ENCODE measurements around the gene MDM2. TPM values are rescaled to one million over a fixed set of nuclear protein-coding genes. Genes with fewer than 3 reads are reported as not detected.
"Not testable (repeated sequence)": the region's sequence is repeated elsewhere in the genome, so short reads cannot be mapped to it uniquely, and the experiment has no call there.

Gene MDM2
- total RNA-seq, 1 donor from 2014 or later = 75.9 TPM

- Histone ChIP-seq H3K4me3 (no peak overlapping the region), H3K27ac (no peak overlapping the region), H3K4me1 (peaks cover 53% of the 10 kb centered on the region), H3K36me3 (peaks cover 3 to 68% of the 10 kb centered on the region in 2 donors), H3K9me3 (no peaks in the 10 kb centered on the region), H3K27me3 (no peaks in the 10 kb centered on the region)
- intact Hi-C loops (cut with DNase I) = no loop called here
- DNase-seq (ENCODE audit: extremely low spot score in 2 of 2) = no peak
- no peak for TF ChIP-seq POLR2A (IDR thresholded peaks at IDR 0.05)
- no peak for TF ChIP-seq POLR2AphosphoS5 (IDR thresholded peaks at IDR 0.05; ENCODE audit: insufficient read depth in 1 of 2, low read depth in 1 of 2)
- no peak for TF ChIP-seq CTCF (IDR thresholded peaks at IDR 0.05)
These were observed 8.2 kb downstream of the MDM2 start for GRCh38 chr12:68815928-68816800.

- H3K27ac ChIP-seq; H3K9me3 ChIP-seq; DNase-seq (ENCODE audit: extremely low spot score in 2 of 2); intact Hi-C loops (cut with DNase I); H3K4me3 ChIP-seq; H3K27me3 ChIP-seq: not testable (repeated sequence)
- H3K4me1 ChIP-seq = peaks cover 34% of the 10 kb centered on the region
- peaks cover 7 to 76% of the 10 kb centered on the region in 2 donors for H3K36me3 ChIP-seq
These were observed 11.5 kb downstream of the MDM2 start for GRCh38 chr12:68819481-68819880.

- H3K27me3 ChIP-seq = no peaks in the 10 kb centered on the region
- TF ChIP-seq POLR2A (IDR thresholded peaks at IDR 0.05) (no peak), CTCF (IDR thresholded peaks at IDR 0.05) (no peak), POLR2AphosphoS5 (IDR thresholded peaks at IDR 0.05; ENCODE audit: insufficient read depth in 1 of 2, low read depth in 1 of 2) (no peak)
- DNase-seq (ENCODE audit: extremely low spot score in 2 of 2) = no peak
- H3K9me3 ChIP-seq = no peaks in the 10 kb centered on the region
- H3K27ac ChIP-seq = no peak overlapping the region
- H3K4me1 ChIP-seq = peaks cover 14% of the 10 kb centered on the region
- peaks cover 7 to 77% of the 10 kb centered on the region in 2 donors for H3K36me3 ChIP-seq
- intact Hi-C loops (cut with DNase I) = no loop called here
- no peak overlapping the region for H3K4me3 ChIP-seq
These were observed 13.6 kb downstream of the MDM2 start for GRCh38 chr12:68821357-68822188.

GRCh38 chr12:68823696-68824095, 15.7 kb downstream of the MDM2 start:
- H3K4me3 ChIP-seq = no peak overlapping the region
- TF ChIP-seq CTCF (IDR thresholded peaks at IDR 0.05) (no peak), POLR2AphosphoS5 (IDR thresholded peaks at IDR 0.05; ENCODE audit: insufficient read depth in 1 of 2, low read depth in 1 of 2) (no peak), POLR2A (IDR thresholded peaks at IDR 0.05) (no peak)
- no peaks in the 10 kb centered on the region for H3K9me3 ChIP-seq
- no peak for DNase-seq (ENCODE audit: extremely low spot score in 2 of 2)
- peaks cover 13% of the 10 kb centered on the region for H3K4me1 ChIP-seq
- no peak overlapping the region for H3K27ac ChIP-seq
- peaks cover 4 to 83% of the 10 kb centered on the region in 2 donors for H3K36me3 ChIP-seq
- no peaks in the 10 kb centered on the region for H3K27me3 ChIP-seq
- intact Hi-C loops (cut with DNase I) = no loop called here

- DNase-seq (ENCODE audit: extremely low spot score in 2 of 2) = no peak
- Histone ChIP-seq H3K27ac (no peak overlapping the region), H3K4me3 (no peak overlapping the region), H3K36me3 (peaks cover 4 to 83% of the 10 kb centered on the region in 2 donors), H3K27me3 (no peaks in the 10 kb centered on the region), H3K9me3 (no peaks in the 10 kb centered on the region), H3K4me1 (peaks cover 13% of the 10 kb centered on the region)
- TF ChIP-seq POLR2AphosphoS5 (IDR thresholded peaks at IDR 0.05; ENCODE audit: insufficient read depth in 1 of 2, low read depth in 1 of 2) (no peak), POLR2A (IDR thresholded peaks at IDR 0.05) (no peak), CTCF (IDR thresholded peaks at IDR 0.05) (no peak)
- intact Hi-C loops (cut with DNase I) = no loop called here
These were observed 16.2 kb downstream of the MDM2 start for GRCh38 chr12:68824131-68824530.

Data from vagina (tissue), 2 donors.